Brain pericyte (primary cell): ENCODE measurements around the gene MXRA5.
"Not testable (repeated sequence)": the region's sequence is repeated elsewhere in the genome, so short reads cannot be mapped to it uniquely, and the experiment has no call there.

ENCODE experiments used
- DNase-seq: peaks from one replicate; pipeline ENCODE4 v3.0.0-alpha.2; 2012; ENCODE audit warnings: low read depth, low spot score

The MXRA5 gene

GRCh38 chrX:3343569-3343968 is 2.9 kb downstream of the MXRA5 start:
- not testable (repeated sequence) for DNase-seq

- no peak for DNase-seq
These were observed 6.4 kb downstream of the MXRA5 start for GRCh38 chrX:3340016-3340415.

GRCh38 chrX:3326681-3327080 is 19.8 kb downstream of the MXRA5 start:
- no peak for DNase-seq

- DNase-seq: no peak
These were observed 25.9 kb downstream of the MXRA5 start for GRCh38 chrX:3320471-3321046.

- DNase-seq: no peak
These were observed 29.2 kb downstream of the MXRA5 start for GRCh38 chrX:3317191-3317718.

GRCh38 chrX:3312109-3312508 is 34.3 kb downstream of the MXRA5 start:
- no peak for DNase-seq

GRCh38 chrX:3307881-3308280 is 38.6 kb downstream of the MXRA5 start:
- DNase-seq: no peak

- no peak for DNase-seq
These were observed 46.8 kb downstream of the MXRA5 start for GRCh38 chrX:3299636-3300035.

GRCh38 chrX:3295731-3296130 is 50.7 kb downstream of the MXRA5 start:
- DNase-seq: no peak

GRCh38 chrX:3293251-3293650 is 53.2 kb downstream of the MXRA5 start:
- DNase-seq: no peak

- no peak for DNase-seq
These were observed 55.9 kb downstream of the MXRA5 start for GRCh38 chrX:3290561-3290960.

- DNase-seq: peak; percentile 82
These were observed 60.1 kb downstream of the MXRA5 start for GRCh38 chrX:3286196-3286945.

GRCh38 chrX:3280706-3281105 is 65.7 kb downstream of the MXRA5 start:
- DNase-seq: no peak

- not testable (repeated sequence) for DNase-seq
These were observed 72.8 kb downstream of the MXRA5 start for GRCh38 chrX:3273668-3274067.

GRCh38 chrX:3271834-3272186 is 74.6 kb downstream of the MXRA5 start:
- DNase-seq: no peak

- no peak for DNase-seq
These were observed 75.1 kb downstream of the MXRA5 start for GRCh38 chrX:3271183-3271833.

- no peak for DNase-seq
These were observed 77.6 kb downstream of the MXRA5 start for GRCh38 chrX:3268829-3269228.

- DNase-seq: no peak
These were observed 82.7 kb downstream of the MXRA5 start for GRCh38 chrX:3263681-3264126.

- DNase-seq: no peak
These were observed 83.6 kb downstream of the MXRA5 start for GRCh38 chrX:3262901-3263300.
